OCI-M2 (cell line): Measurements from ENCODE around the gene CACNA1D.
"Not testable (repeated sequence)": the region's sequence is repeated elsewhere in the genome, so short reads cannot be mapped to it uniquely, and the experiment has no call there.

Experiments
- DNase-seq: peaks from one replicate; lab custom pipeline; 2025; ENCODE audit not compliant: unreplicated experiment; lab: John Stamatoyannopoulos, UW

Gene CACNA1D

GRCh38 chr3:53612508-53612907 is 118.1 kb downstream of the CACNA1D start:
- DNase-seq = no peak

GRCh38 chr3:53613125-53613524 is 118.7 kb downstream of the CACNA1D start:
- no peak for DNase-seq

DNA sequence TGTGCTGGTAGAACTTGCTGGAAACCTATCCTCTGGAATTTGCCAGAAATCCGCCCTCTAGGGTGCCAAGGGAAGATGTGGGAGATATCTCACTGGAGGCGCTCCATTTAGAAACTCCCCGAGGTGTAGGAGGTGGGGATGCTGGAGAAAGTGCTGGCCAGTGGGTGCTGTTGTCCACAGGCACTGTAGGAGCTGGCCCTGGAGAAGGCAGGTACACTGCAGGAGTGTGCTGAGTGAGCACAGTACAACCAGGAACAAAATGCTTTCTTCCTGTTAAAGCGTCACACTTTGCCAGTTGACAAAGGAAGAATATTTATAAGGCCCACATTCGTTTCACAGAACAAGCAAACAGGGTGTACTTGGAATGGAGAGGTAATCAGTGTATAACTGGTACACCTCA is 119.9 kb downstream of the CACNA1D start:
- DNase-seq = no peak

- no peak for DNase-seq
Measured at GRCh38 chr3:53616321-53616720, 121.9 kb downstream of the CACNA1D start.

DNA sequence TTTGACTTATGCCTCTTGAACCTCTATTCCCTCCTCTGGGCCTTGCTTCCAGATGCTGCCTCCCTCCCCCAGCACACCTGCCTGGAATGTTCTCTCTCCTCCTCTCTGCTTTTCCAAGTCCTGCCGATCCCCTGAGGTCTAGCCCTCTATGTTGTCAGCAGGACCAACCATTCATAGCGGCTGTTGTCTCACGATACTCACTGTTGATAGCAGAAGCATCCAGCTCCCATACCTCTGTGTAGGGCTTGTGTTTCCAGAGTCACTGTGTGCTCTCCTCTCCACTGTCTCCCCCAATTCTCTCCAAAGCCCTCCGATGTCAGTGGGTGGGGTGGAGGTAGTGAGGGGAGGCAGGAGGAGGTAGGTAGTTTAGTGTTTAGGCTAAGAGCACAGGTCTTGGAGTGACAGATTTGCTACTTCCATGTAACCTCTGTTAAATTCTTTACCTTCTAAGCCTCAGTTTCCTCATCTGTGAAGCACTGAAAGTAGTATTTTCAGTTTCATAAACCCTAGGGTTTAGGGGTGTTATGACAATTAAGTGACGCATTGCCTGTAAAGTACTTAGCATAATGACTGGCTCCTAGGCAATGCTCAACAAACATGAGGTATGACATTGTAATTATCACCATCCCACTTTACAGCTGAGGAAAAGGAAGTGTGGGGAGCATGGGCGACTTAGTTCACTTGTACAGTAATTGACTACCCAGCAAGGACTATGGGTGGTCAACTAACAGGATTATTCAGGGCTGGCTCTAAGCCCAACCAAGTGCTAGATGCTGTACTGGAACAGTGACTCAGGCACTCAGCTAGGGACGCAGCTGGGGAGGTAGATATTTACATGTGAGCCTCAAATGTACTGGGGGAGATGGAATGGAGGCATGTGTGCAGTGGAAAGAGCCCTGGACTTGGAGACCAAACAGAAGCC is 122.8 kb downstream of the CACNA1D start:
- no peak for DNase-seq

DNA sequence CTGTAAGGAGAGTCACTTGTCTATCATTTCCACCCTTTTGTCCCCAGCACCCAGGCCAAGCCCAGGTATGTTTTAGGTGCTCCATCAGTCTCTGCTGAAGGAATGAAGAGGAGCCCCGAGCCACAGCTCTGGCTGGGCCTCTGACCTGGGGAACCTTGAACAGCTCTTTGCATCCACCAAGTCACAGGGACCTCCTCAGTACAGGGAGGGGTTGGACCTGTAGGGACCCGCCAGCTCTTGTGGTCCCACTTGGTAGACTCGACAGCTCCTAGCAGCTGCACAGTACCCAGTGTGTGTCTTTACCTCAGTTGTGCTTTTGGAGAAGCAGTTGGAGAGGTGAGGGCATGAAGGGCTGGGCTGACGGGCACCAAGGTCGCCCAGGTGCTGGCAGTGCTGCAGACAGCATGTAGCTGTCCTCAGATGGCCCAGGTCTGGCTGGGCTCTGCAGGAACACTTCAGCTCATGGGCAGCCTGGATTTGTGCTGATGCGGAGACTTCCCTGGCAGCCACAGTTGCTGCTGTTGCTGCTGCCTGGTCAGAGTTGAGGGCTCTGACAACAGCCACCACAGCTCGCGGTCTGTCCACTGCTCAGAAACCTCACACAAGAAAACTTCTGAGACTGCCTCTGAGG is 123.6 kb downstream of the CACNA1D start:
- DNase-seq = no peak

GRCh38 chr3:53618524-53618906 is 124.1 kb downstream of the CACNA1D start:
- no peak for DNase-seq

- no peak for DNase-seq
Measured at GRCh38 chr3:53618936-53619335, 124.5 kb downstream of the CACNA1D start.

DNA sequence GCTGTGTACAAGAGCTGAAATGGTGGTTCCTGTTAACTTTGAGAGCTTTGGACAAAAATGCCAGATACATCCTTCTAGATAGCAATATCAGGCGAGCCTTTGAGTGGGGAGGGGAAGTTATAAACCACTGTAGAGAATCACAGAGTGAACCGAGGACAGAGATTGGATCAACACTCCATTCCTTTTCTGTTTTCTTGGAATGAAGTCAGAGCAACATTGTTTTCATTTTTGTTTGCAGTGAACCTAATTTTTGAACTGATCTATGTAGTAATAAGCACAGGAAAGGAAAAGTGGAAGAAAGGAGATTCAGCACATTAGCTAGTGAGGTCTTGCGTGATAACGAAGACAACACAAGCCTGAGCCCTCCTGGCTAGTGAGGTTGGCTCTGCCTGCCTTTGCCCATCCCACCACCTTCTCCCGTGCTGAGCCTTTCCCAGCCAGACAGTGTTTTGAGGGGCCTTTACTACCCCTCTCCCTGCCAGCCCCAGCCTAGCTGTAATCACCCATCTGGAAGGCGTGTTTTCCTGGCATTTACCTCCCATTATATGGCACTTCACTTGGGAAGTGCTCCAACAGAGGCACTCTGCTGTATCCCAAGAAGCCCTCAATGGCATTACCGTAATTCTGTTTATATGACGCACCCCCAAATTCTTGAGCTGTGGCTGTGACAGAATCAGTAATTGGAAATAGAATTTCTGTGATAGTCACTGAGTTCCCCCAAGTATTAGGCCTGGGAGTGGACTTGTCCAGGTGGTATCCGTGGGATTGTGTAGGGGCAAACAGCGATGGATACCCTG is 129.8 kb downstream of the CACNA1D start:
- no peak for DNase-seq

DNA sequence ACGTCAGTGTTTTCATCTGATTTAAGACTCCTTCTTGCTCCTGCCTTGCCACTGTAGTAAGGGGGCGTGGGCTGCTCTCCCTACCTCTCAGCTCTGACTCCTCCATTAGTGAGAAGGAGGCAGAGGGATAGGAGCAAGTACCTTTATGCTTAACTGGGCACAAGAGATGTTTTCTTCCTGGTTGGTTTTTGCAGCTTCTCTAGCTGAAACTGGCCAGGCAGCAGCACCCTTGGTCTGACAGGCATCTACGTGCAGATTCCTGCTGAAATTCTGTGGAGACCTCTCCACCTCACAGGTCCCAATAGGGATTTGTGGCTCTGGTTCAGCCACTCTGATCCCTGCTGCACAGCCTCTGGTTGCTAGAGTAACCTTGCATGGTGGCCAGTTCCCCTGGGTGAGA is 132.5 kb downstream of the CACNA1D start:
- no peak for DNase-seq

- DNase-seq = no peak
Measured at GRCh38 chr3:53628536-53629401, 134.4 kb downstream of the CACNA1D start.

DNA sequence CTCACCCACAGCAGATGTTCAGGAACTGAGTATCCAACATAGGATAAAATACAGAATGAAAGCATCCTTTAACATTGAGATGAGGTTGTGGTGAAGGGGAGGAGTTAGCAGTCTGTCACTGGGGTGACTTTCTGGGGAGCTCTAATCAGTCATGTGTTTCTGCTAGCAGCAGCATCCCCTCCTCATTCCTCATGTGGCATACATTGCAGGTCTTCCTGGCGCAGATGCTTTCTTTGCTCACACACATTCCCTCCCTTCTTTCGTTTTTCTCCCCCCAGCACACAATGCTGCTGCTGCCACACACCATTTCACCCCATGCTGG is 135.0 kb downstream of the CACNA1D start:
- DNase-seq = no peak

DNA sequence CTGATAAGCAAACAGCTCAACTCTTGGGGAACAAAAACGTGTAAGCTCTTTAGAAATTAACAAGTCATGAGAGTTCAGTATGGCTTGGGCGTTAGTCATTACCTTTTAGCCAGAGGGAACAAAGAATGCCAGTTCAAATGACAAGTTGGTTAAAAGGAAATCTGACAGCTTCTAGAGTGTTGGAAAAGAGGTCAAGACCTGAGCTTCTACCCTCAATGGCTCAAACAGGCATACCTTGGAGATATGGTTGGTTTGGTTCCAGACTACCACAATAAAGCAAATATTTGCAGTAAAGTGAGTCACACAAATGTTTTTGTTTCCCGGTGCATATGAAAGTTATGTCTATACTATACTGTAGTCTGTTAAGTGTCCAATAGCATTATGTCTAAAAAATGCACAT is 136.1 kb downstream of the CACNA1D start:
- no peak for DNase-seq

DNA sequence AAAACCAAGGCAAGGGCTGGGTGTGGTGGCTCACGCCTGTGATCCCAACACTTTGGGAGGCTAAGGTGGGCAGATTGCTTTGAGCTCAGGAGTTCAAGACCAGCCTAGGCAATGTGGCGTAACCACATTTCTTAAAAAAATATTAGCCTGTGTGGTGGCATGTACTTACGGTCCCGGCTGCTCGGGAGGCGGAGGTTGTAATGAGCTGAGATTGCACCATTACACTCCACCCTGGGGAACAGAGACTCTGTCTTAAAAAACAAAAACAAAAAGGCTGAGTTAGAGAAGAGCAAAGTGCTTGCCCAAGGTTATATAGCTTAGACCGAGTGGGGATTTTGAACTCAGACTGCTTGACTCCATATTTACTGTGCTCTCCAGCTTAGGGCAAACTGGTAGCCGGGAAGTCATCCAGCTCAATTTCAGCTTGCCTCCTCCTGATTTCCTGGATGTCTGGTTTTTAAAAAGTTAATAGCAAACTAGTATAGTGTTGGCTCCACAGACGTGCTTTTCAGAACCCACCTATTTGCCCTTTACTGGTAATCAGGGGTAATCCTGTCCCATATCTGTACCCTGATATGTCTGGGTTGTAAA is 138.9 kb downstream of the CACNA1D start:
- DNase-seq = no peak

GRCh38 chr3:53635041-53635440 is 140.6 kb downstream of the CACNA1D start:
- no peak for DNase-seq

DNA sequence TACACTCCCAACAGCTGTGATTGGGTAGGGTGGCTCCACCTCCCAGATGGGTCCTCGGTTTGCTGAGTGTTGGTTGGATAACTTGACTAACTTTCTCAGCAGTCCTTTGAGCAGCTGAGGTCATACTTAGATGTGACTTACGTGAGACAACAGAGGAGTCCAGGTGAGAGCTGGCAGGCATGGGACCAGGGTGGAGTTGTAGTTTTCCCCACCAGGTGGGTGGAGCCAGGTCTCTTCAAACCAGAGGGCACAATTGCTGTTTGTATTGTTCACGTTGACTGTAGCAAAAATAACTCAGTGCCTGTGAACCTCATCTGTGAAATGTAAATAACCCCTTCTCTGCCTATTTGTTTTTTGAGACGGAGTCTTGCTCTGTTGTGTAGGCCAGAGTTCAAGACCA is 144.4 kb downstream of the CACNA1D start:
- DNase-seq = not testable (repeated sequence)

DNA sequence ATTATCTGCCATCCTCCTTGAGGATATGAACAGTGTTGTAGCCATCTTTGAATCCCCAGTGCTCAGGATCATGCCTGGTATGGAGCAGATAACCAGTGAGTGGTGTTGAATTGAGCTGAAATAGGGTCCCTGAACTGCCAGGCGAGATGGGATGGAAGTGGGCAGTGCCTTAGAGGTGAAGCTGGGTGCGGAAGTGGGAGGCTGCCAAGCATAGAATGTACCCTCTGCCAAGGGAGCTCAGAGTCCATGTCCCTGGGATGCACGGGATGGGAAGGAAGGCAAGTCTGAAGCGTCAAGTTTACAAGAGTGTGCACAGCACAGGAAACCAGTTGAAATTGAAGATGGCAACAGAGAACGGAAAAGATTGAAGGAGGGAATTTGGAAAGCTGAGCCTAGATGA is 147.0 kb downstream of the CACNA1D start:
- DNase-seq = no peak

DNA sequence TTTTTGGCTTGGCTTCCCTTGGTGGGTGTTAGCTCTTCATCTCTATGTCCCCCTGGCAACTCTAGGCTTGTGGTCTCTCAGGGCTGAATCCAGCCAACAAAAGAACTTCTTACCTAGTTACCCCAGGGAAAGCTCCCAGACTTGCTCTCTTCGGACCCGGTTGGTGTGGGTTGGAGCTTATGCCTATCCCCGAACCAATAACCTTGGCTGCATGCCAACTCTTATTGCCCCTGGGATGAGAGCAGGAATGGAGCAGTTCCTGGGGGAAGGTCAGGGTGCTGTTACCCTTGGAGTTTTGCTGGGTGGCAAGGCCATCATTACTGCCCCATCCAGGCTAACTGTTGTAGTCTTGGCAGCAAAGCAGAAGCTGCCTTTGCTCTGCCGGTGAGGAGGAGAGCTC is 147.8 kb downstream of the CACNA1D start:
- DNase-seq = no peak

DNA sequence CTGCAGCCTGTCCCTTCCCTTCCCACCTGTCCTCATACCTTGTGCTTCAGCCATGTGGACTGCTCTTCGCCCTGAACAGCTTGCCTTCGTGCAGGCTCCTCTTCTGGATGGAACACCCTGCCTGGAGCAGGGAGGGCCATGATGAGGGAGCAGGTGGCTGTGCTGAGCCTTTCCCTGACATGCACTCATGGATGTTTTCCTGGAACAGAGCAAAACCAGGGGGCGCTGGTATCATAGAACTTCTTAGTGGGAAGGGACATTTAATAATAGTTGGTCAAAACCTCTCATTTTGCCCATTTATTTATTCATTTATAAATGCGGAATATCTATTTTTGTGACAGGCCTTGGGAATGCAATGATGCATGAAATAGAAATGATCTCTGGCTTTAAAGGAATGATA is 149.3 kb downstream of the CACNA1D start:
- no peak for DNase-seq

- DNase-seq = no peak
Measured at GRCh38 chr3:53645754-53646153, 151.3 kb downstream of the CACNA1D start.

DNA sequence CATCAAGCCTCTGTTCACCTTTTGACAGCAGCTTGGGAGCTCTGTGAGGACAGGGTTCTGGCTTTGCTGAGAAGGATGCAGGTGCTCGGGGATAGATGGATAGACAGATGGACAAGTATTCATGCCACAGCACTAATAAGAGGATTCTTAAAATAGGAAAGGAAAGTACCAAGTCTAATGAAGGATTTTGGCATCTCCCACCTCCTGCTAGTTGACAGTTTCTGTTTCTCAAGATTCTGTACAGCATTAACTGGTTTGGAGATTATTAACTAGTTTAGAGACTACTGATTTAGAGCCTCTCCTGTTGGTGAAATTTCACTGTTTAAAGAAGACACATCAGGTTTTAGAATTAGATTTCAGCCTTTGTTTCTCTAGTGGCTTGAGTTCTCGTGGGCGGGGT is 152.3 kb downstream of the CACNA1D start:
- DNase-seq = no peak
